Stimulated activated CD4-positive, alpha-beta T cell treated with anti-CD3 and anti-CD28 coated beads, TNF-alpha, amount 100 ng/mL, for 24 hours (primary cell): ENCODE measurements around the gene MC3R.

ENCODE experiments used
- DNase-seq, 3 experiments: peaks; one replicate each; pipeline ENCODE4 v3.0.0-alpha.2; 2020; ENCODE audit warnings: low read depth in 3 of 3

MC3R gene

GRCh38 chr20:56249956-56250355 lies 1.4 kb downstream of the MC3R start:
- DNase-seq, result no peak

GRCh38 chr20:56257604-56258003 lies 9.1 kb downstream of the MC3R start:
- no peak for DNase-seq

- DNase-seq, result no peak
Measured at GRCh38 chr20:56259948-56260347, 11.4 kb downstream of the MC3R start.

GRCh38 chr20:56268536-56268935 lies 20.0 kb downstream of the MC3R start:
- no peak for DNase-seq

- no peak for DNase-seq
Measured at GRCh38 chr20:56271974-56272373, 23.4 kb downstream of the MC3R start.

GRCh38 chr20:56273491-56273890 lies 25.0 kb downstream of the MC3R start:
- no peak for DNase-seq

- DNase-seq, result no peak
Measured at GRCh38 chr20:56274156-56274555, 25.6 kb downstream of the MC3R start.

- no peak for DNase-seq
Measured at GRCh38 chr20:56278196-56278595, 29.7 kb downstream of the MC3R start.

- no peak for DNase-seq
Measured at GRCh38 chr20:56285496-56285895, 37.0 kb downstream of the MC3R start.

GRCh38 chr20:56289652-56290051 lies 41.1 kb downstream of the MC3R start:
- DNase-seq, result no peak

- DNase-seq, result no peak
Measured at GRCh38 chr20:56299362-56299761, 50.8 kb downstream of the MC3R start.
